HL-60 (cell line): Measurements from ENCODE around the gene MAP2.
"Not testable (repeated sequence)": the region's sequence is repeated elsewhere in the genome, so short reads cannot be mapped to it uniquely, and the experiment has no call there.

Experiments
- DNase-seq, 2 experiments: peaks; one replicate each; pipeline ENCODE4 v3.0.0-alpha.2; 2010 to 2020; ENCODE audit warnings: low read depth in 1 of 2, low spot score in 1 of 2
- H3K27ac ChIP-seq: fragments of 250-450 bp; sonication (Bioruptor Pico); replicated peaks from 2 replicates; pipeline ENCODE4 v1.5.1; 2020; ENCODE audit warnings: mild to moderate bottlenecking, moderate library complexity
- H3K27me3 ChIP-seq: fragments of 250-450 bp; sonication (Bioruptor Pico); 2 replicates; pipeline ENCODE4 v1.5.1; 2021; ENCODE audit warnings: mild to moderate bottlenecking, moderate library complexity; ENCODE audit not compliant: insufficient read depth, poor library complexity, severe bottlenecking
- H3K4me3 ChIP-seq: replicated peaks from 2 replicates; pipeline ENCODE4 v1.5.1; 2011; ENCODE audit warnings: mild to moderate bottlenecking, control low read depth, low read length; ENCODE audit not compliant: insufficient read depth
- GABPA ChIP-seq: IDR thresholded peaks from 2 replicates; pipeline ENCODE4 v1.6.1; 2012; ENCODE audit warnings: low read depth
- POLR2AphosphoS5 ChIP-seq: IDR thresholded peaks from 2 replicates; pipeline ENCODE4 v1.6.1; 2012; ENCODE audit warnings: low read depth
- REST ChIP-seq: IDR thresholded peaks from 2 replicates; pipeline ENCODE4 v1.6.1; 2012; ENCODE audit warnings: low read depth; ENCODE audit not compliant: insufficient replicate concordance
- SPI1 ChIP-seq: IDR thresholded peaks from 2 replicates; pipeline ENCODE4 v1.6.1; 2012; ENCODE audit warnings: low read depth, mild to moderate bottlenecking, borderline replicate concordance
- TF ChIP-seq, protein P1 (sequence below): IDR thresholded peaks from one replicate; pipeline ENCODE4 v1.5.1; 2011; ENCODE audit warnings: low read length, control low read depth, inconsistent platforms; ENCODE audit not compliant: insufficient read depth

Gene MAP2

GRCh38 chr2:209476367-209477208 lies 52.7 kb downstream of the MAP2 start:
- H3K4me3 ChIP-seq: no peak overlapping the region
- H3K27ac ChIP-seq: no peak overlapping the region
- H3K27me3 ChIP-seq: peaks cover 5% of the 10 kb centered on the region
- no peak for TF ChIP-seq GABPA
- TF ChIP-seq REST: no peak
- TF ChIP-seq SPI1: no peak
- TF ChIP-seq, protein P1, sequence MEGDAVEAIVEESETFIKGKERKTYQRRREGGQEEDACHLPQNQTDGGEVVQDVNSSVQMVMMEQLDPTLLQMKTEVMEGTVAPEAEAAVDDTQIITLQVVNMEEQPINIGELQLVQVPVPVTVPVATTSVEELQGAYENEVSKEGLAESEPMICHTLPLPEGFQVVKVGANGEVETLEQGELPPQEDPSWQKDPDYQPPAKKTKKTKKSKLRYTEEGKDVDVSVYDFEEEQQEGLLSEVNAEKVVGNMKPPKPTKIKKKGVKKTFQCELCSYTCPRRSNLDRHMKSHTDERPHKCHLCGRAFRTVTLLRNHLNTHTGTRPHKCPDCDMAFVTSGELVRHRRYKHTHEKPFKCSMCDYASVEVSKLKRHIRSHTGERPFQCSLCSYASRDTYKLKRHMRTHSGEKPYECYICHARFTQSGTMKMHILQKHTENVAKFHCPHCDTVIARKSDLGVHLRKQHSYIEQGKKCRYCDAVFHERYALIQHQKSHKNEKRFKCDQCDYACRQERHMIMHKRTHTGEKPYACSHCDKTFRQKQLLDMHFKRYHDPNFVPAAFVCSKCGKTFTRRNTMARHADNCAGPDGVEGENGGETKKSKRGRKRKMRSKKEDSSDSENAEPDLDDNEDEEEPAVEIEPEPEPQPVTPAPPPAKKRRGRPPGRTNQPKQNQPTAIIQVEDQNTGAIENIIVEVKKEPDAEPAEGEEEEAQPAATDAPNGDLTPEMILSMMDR: no peak
- DNase-seq: no peak

DNA sequence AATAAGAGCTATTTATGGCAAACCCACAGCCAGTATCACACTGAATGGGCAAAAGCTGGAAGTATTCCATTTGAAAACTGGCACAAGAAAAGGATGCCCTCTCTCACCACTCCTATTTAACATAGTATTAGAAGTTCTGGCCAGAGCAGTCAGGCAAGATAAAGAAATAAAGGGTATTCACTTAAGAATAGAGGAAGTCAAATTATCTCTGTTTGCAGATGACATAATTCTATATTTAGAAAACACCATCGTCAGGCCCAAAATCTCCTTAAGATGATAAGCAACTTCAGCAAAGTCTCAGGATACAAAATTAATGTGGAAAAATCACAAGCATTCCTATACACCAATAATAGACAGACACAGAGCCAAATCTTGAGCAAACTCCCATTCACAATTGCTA lies 68.4 kb downstream of the MAP2 start:
- not testable (repeated sequence) for DNase-seq, H3K4me3 ChIP-seq, H3K27me3 ChIP-seq, H3K27ac ChIP-seq
- 0 out of 2 replicates have a peak, but pooled peaks have one; percentile 10 for TF ChIP-seq SPI1

GRCh38 chr2:209495068-209495620 lies 71.3 kb downstream of the MAP2 start:
- not testable (repeated sequence) for H3K4me3 ChIP-seq, H3K27me3 ChIP-seq, H3K27ac ChIP-seq, DNase-seq

DNA sequence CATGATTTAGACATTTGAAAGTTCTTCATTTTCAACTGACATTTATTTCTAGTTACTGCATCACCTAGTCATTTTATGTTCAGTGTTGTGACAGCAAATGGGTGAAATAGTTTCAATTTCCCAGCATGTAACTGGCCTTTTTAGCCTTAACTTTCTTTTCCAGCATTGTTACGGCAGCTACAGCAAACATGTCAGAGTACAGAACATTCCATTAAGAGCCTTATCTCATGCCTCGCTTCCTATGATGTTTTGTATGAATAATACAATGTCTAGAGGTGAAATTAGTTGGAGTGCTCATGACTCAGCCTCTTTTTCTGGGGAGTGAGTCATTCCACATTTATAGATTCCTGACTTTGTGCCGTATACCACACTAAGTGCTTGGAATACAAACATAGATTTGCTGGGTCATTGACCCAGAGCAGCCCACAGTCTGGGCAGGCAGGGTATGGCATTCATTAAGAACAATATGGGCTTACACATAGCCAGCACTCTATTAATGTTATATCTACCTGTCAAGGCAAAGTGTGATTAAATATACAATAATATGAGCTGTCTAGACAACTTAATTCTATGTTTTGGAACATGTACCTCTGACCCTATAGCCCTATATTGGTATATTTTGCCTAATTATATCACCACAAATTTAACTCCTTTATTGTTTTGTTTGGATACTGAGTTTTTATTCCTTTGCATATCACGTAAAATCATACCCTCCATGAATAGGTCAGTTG lies 72.2 kb downstream of the MAP2 start:
- DNase-seq: no peak
- no peak overlapping the region for H3K27ac ChIP-seq
- TF ChIP-seq, protein P1: no peak
- TF ChIP-seq SPI1 (no peak), REST (no peak), POLR2AphosphoS5 (no peak), GABPA (no peak)
- no peaks in the 10 kb centered on the region for H3K27me3 ChIP-seq
- H3K4me3 ChIP-seq: no peak overlapping the region
